Activated CD4-positive, alpha-beta T cell treated with anti-CD3 and anti-CD28 coated beads for 36 hours (primary cell): Measurements from ENCODE around the gene TBC1D19. TPM values are rescaled to one million over a fixed set of nuclear protein-coding genes. Genes with fewer than 3 reads are reported as not detected.

Experiments used
- ATAC-seq: fragments of 200-7000 bp; cut with Tn5 transposase; one replicate; pipeline ENCODE4 v1.10.0; 2021; ENCODE audit warnings: mild to moderate bottlenecking, moderate library complexity
- CTCF ChIA-PET: fragments of 350-600 bp; sonication (Branson Sonifier 250); formaldehyde crosslinking; loops from one replicate; lab custom pipeline; 2021; ENCODE audit warnings: antibody characterized with exemption; lab: Charles Lee
- POLR2A ChIA-PET: fragments of 350-600 bp; sonication (Branson Sonifier 250); formaldehyde crosslinking; loops from one replicate; lab custom pipeline; 2021; ENCODE audit warnings: antibody characterized with exemption, inconsistent platforms; lab: Charles Lee
- DNase-seq: peaks from one replicate; pipeline ENCODE4 v3.0.0-alpha.2; 2020
- H3K27ac Mint-ChIP-seq: one replicate; pipeline ENCODE4 v1.8.0; 2021; ENCODE audit warnings: mixed read lengths
- H3K27me3 Mint-ChIP-seq: one replicate; pipeline ENCODE4 v1.8.0; 2021; ENCODE audit warnings: mixed read lengths
- H3K36me3 Mint-ChIP-seq: one replicate; pipeline ENCODE4 v1.8.0; 2021; ENCODE audit warnings: low read depth, mixed read lengths
- H3K4me1 Mint-ChIP-seq: one replicate; pipeline ENCODE4 v1.8.0; 2021; ENCODE audit warnings: mixed read lengths
- H3K4me3 Mint-ChIP-seq: one replicate; pipeline ENCODE4 v1.8.0; 2021; ENCODE audit warnings: mild to moderate bottlenecking, moderate library complexity, mixed read lengths
- H3K9me3 Mint-ChIP-seq: one replicate; pipeline ENCODE4 v1.8.0; 2021; ENCODE audit warnings: low read depth, mixed read lengths
- intact Hi-C, 2 experiments: fragments of 100-400 bp; cut with DNase I in 1 of 2; cut with micrococcal nuclease in 1 of 2; formaldehyde crosslinking; loops; one replicate each; pipeline versions ENCODE4 v1.14.2 to v1.15.1; 2022 to 2024; cut with DNase I, micrococcal nuclease
- total RNA-seq, 2 experiments: library from RNA; stranded (reverse); gene quantifications; one replicate each; pipeline ENCODE4 v1.2.3, GENCODE V29; 2021

TBC1D19 gene
- total RNA-seq, 2 experiments from 2014 or later: 5.0 to 5.3 TPM

DNA sequence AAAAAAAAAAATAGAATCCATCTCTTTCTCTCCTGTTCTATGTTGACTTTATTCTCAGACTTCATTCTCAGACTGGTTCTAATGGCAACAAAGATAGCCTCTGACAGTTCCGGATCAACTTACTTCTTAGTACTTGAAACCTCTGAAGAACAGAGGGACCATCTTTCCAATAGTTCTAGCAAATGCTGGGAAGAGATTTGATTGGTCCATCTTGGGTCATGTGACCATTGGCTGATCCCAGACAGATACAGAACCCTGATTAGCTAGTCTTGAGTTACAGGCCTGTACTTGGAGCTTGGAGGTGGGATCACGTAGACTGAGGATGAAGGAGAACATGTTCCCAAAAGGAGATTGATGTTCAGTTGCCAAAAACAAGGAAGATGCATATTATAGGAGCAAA is 209.9 kb downstream of the TBC1D19 start:
- DNase-seq: no peak
- no peak for ATAC-seq
- Mint-ChIP-seq H3K27me3 (peaks cover 6% of the 10 kb centered on the region), H3K4me1 (no peaks in the 10 kb centered on the region), H3K9me3 (peaks cover 11% of the 10 kb centered on the region), H3K4me3 (no peak overlapping the region), H3K27ac (no peak overlapping the region), H3K36me3 (peaks cover 4% of the 10 kb centered on the region)
- POLR2A ChIA-PET: no interaction called here
- CTCF ChIA-PET: no interaction called here
- intact Hi-C loops: no loop called here

DNA sequence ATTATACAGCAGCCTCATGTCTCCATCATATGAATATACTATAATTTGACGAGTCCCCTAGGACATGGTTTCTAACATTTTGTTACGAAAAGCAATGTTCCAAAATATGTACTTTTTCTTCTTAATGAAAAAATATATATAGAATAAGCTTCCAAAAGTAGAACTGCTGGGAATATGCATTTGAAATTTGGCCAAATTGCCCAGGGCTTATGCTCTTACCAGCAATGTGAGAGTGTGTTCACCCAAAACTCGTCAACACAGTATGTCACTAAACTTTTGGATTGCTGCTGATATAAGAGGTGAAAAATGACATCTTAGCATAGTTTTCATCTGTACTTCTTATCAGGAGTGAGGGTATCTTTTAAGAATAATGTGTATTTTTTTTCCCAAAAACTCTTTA is 212.2 kb downstream of the TBC1D19 start:
- no peaks in the 10 kb centered on the region for H3K4me1 Mint-ChIP-seq
- H3K27ac Mint-ChIP-seq: no peak overlapping the region
- no peak for ATAC-seq
- no peak for DNase-seq
- intact Hi-C loops: no loop called here
- H3K36me3 Mint-ChIP-seq: no peaks in the 10 kb centered on the region
- POLR2A ChIA-PET: no interaction called here
- no peak overlapping the region for H3K4me3 Mint-ChIP-seq
- CTCF ChIA-PET: no interaction called here
- peaks cover 9% of the 10 kb centered on the region for H3K9me3 Mint-ChIP-seq
- peaks cover 3% of the 10 kb centered on the region for H3K27me3 Mint-ChIP-seq

DNA sequence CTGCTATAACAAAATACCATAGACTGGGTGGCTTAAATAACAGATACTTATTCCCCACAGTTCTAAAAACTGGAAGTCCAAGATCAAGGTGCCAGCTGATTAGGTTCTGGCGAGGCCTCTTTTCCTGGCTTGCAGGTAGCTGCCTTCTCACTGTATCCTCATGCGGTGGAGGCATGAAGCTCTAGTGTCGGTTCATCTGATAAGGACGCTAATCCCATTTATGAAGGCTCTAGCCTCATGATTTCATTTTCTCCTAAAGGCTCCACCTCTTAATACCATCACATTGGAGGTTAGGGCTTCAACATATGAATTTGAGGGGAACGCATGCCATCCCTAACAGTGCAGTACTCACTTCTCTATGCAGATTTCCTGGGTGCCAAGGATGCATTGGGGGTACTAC is 218.9 kb downstream of the TBC1D19 start:
- H3K4me3 Mint-ChIP-seq: no peak overlapping the region
- intact Hi-C loops: no loop called here
- H3K9me3 Mint-ChIP-seq: peaks cover 6% of the 10 kb centered on the region
- ATAC-seq (no peak), DNase-seq (no peak)
- no peaks in the 10 kb centered on the region for H3K4me1 Mint-ChIP-seq
- H3K27me3 Mint-ChIP-seq: no peaks in the 10 kb centered on the region
- H3K36me3 Mint-ChIP-seq: no peaks in the 10 kb centered on the region
- ChIA-PET CTCF (no interaction called here), POLR2A (no interaction called here)
- H3K27ac Mint-ChIP-seq: no peak overlapping the region

DNA sequence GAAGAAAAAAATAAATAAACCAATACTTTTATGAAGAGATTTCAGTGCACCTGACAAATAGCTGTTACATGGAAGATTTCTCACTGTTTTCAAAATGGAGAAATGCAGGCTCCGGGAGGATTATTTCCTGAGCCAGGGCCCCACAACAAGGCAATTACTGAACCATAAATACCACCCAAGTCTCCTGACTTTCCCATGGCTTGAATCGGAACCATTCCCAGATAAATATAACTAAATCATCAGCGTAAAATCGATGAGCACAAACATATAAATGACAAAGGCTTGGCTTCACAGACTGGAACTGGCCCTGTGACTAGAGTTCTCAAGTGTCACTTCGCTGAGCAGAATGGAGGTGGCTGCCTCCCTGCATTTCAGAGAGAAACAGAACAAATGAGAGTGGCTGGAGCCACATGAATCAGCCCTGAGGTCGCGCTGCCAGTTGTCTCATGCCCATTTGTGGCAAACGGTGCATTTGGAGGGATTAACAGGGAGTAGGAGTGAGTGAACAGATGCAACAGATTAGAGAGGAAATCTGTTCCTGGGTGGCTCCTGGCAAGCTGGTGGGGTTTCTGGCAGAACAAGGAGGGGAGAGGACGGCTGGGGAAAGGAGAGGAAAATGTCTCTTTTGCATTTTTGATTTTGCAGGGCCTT is 219.5 kb downstream of the TBC1D19 start:
- POLR2A ChIA-PET: no interaction called here
- DNase-seq (no peak), ATAC-seq (no peak)
- Mint-ChIP-seq H3K4me1 (no peaks in the 10 kb centered on the region), H3K36me3 (no peaks in the 10 kb centered on the region), H3K4me3 (no peak overlapping the region), H3K27me3 (no peaks in the 10 kb centered on the region), H3K9me3 (peaks cover 6% of the 10 kb centered on the region), H3K27ac (no peak overlapping the region)
- intact Hi-C loops: no loop called here
- CTCF ChIA-PET: no interaction called here

DNA sequence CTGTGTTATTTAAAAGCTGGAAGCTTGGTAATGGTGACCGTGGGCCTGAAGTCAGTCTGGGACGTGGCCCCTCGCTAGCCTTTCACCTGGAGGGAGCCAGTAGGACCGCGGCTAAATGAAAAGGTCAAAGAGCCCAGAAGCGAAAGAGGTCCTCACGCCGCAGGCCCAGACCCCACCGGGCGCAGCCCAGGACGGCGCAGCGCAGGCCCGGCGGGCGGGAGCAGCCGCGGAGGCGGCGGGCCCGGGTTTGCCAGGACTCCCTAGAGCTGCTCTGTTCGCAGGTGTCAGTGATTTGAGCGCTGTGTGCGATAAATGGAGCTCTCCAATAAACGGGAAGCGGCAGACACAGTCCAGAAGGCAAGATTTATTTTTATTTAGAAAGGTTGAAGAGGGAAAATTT is 220.6 kb downstream of the TBC1D19 start:
- Mint-ChIP-seq H3K27me3 (no peaks in the 10 kb centered on the region), H3K4me1 (no peaks in the 10 kb centered on the region), H3K27ac (no peak overlapping the region), H3K36me3 (no peaks in the 10 kb centered on the region), H3K9me3 (peaks cover 2% of the 10 kb centered on the region), H3K4me3 (no peak overlapping the region)
- POLR2A ChIA-PET: interaction anchor here (0.6 kb wide), 1 partner anchor 217 kb away, joined by 16 read pairs; no protein-coding TSS in a partner anchor
- ATAC-seq: no peak
- DNase-seq: no peak
- intact Hi-C loops: no loop called here
- CTCF ChIA-PET: no interaction called here

DNA sequence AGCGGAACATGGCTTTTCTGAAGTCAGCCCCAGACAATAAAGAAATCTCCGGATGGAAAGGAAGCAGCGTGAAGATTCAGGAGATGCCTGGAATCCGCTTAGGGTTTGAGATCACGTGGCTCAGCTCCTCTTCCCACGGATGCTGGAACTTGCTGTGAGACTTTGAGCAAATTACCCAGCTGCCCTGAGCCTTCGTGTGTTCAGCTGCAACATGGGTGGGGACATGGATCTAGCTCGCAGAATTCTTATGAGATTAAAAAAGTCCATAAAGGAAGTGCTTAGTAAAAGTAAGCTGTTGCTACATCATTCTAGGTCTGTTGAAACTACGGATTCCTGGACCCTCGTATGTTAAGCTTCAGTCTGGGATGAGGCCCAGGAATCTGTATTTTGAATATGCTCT is 221.0 kb downstream of the TBC1D19 start:
- CTCF ChIA-PET: no interaction called here
- no peak for ATAC-seq

More for the DNA sequence above, 221.0 kb downstream of the TBC1D19 start:
- Mint-ChIP-seq H3K4me3 (no peak overlapping the region), H3K9me3 (peaks cover 2% of the 10 kb centered on the region), H3K27ac (no peak overlapping the region), H3K27me3 (no peaks in the 10 kb centered on the region), H3K4me1 (no peaks in the 10 kb centered on the region), H3K36me3 (no peaks in the 10 kb centered on the region)
- intact Hi-C loops: no loop called here
- POLR2A ChIA-PET: interaction anchor here (0.6 kb wide), 1 partner anchor 216 kb away, joined by 16 read pairs; no protein-coding TSS in a partner anchor
- no peak for DNase-seq

Other genes starting within 250 kb of the TBC1D19 start
- gene CCKAR, start 93.6 kb upstream of the TBC1D19 start, total RNA-seq: not detected